WI38 (cell line): ENCODE results near the gene CAMTA2.
A peak's percentile ranks its signal among the peaks of the same experiment; 100 is the strongest.

ENCODE experiments used
- H3K4me3 ChIP-seq: 2 replicates; pipeline ENCODE4 v1.5.1; 2011; ENCODE audit warnings: low read depth, mild to moderate bottlenecking, control low read depth, low read length
- CTCF ChIP-seq: IDR thresholded peaks from 2 replicates; pipeline ENCODE4 v1.5.1; 2012; ENCODE audit warnings: low read depth, mild to moderate bottlenecking, control low read depth, low read length

Gene CAMTA2

GRCh38 chr17:4939796-4940554 lies 47.5 kb downstream of the CAMTA2 start, which contains the start of the genes RNF167 and SLC25A11:
Gene RNF167 (plus strand): TSS chr17:4940268. CDS start chr17:4940910, 642 bp downstream.
Gene SLC25A11 (minus strand): TSS chr17:4940046. CDS start chr17:4939910, 136 bp downstream.
- peak within 1 kb of the TSS; percentile 93 for H3K4me3 ChIP-seq
- no peak for TF ChIP-seq CTCF

- H3K4me3 ChIP-seq, result peak overlapping the region; percentile 93
- no peak for TF ChIP-seq CTCF
These were observed 48.0 kb downstream of the CAMTA2 start for GRCh38 chr17:4939546-4939795.

GRCh38 chr17:4938688-4939545 lies 48.6 kb downstream of the CAMTA2 start:
- H3K4me3 ChIP-seq, result peak overlapping the region; percentile 93
- TF ChIP-seq CTCF, result no peak

GRCh38 chr17:4938069-4938491 lies 49.4 kb downstream of the CAMTA2 start:
- no peak overlapping the region for H3K4me3 ChIP-seq
- no peak for TF ChIP-seq CTCF

GRCh38 chr17:4937553-4937952 lies 49.9 kb downstream of the CAMTA2 start:
- no peak for TF ChIP-seq CTCF
- no peak overlapping the region for H3K4me3 ChIP-seq

- no peak overlapping the region for H3K4me3 ChIP-seq
- no peak for TF ChIP-seq CTCF
These were observed 51.0 kb downstream of the CAMTA2 start for GRCh38 chr17:4936436-4936835.

GRCh38 chr17:4935650-4936049 lies 51.8 kb downstream of the CAMTA2 start:
- no peak for TF ChIP-seq CTCF
- no peak overlapping the region for H3K4me3 ChIP-seq
